GM12874 (cell line): ENCODE measurements around the gene GPC6.

ENCODE experiments used
- TF ChIP-seq, protein P1 (sequence below): IDR thresholded peaks from 2 replicates; pipeline ENCODE4 v1.5.1; 2011; ENCODE audit warnings: low read depth, mild to moderate bottlenecking, control low read depth, low read length, moderate library complexity; ENCODE audit not compliant: insufficient read depth

The GPC6 gene

DNA sequence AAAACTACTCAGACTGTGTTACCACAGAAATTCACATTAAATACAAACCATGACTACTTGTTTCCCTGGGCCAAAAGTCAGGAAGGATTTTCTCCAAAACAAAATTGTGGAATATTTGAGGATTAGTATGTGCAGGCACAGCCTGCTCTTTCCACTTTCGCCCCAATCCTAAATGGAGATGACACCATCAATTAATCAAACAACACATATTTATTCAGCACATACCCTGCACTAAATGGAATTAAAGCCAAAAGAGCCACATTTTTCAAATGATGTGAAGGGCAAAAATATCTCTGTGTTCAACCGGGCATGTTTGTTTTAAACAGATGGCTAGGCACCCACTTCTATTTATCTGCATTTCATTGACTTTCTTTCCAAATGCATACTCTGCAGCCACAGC is 729.8 kb downstream of the GPC6 start:
- TF ChIP-seq, protein P1, sequence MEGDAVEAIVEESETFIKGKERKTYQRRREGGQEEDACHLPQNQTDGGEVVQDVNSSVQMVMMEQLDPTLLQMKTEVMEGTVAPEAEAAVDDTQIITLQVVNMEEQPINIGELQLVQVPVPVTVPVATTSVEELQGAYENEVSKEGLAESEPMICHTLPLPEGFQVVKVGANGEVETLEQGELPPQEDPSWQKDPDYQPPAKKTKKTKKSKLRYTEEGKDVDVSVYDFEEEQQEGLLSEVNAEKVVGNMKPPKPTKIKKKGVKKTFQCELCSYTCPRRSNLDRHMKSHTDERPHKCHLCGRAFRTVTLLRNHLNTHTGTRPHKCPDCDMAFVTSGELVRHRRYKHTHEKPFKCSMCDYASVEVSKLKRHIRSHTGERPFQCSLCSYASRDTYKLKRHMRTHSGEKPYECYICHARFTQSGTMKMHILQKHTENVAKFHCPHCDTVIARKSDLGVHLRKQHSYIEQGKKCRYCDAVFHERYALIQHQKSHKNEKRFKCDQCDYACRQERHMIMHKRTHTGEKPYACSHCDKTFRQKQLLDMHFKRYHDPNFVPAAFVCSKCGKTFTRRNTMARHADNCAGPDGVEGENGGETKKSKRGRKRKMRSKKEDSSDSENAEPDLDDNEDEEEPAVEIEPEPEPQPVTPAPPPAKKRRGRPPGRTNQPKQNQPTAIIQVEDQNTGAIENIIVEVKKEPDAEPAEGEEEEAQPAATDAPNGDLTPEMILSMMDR, result no peak

GRCh38 chr13:93957371-93957770 is 730.8 kb downstream of the GPC6 start:
- TF ChIP-seq, protein P1, result no peak

- TF ChIP-seq, protein P1, result no peak
Measured at GRCh38 chr13:93959796-93960533, 733.4 kb downstream of the GPC6 start.

DNA sequence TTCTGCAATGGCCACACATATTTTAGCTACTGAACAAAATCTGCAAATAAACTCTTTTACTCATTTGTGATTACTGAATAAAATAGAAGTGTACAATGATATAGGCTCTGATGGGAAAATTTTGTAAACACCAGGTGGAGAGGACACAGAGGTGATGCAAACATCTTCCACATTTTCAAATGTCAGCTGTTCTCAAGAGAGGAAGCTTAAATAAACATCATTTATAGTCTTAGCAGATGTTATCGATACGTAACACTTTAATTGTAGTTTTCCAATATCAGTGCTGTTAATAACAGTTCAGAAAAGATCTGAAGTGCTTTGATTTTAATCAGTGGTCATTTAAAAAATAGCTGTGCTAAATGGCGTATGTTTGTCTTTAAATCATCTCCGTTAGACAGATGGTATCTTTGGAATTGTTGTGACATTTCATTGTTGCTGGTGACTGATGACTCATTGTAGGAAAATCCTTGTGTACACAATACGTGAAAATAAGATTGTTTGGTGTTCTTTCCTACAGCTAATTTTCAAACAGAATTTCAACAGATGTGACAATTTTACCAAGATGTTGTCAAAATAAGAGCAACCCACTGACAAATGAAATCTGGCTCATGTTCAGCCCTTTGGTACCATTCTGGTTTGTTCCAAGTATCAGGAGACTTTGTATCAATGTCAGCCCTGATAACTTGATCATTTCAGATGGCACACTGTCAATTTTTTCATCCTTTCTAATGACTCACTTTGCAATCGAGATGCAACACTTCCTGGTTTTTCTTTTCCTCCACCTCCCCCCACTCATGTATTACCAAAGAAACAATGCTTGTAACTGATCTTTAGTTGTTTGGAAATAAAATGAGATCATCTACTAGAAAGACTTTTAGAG is 736.9 kb downstream of the GPC6 start:
- TF ChIP-seq, protein P1, result no peak

DNA sequence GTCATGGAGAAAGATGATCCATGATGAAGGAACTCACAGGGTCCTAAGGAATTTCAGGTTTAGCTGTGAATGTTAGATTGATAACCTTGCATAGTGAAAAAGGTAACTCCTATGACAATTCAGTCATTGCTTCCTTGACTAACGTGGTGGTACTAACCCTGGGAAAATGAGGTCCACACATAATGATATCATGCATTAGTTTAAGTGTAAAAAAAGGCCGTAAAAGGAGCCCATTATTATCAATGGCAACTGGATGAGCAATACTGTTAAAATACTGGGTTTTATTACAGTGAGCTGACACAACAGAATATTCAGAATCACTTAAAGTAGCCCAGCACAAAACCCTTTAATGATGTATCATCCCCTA is 737.5 kb downstream of the GPC6 start:
- TF ChIP-seq, protein P1, result no peak

DNA sequence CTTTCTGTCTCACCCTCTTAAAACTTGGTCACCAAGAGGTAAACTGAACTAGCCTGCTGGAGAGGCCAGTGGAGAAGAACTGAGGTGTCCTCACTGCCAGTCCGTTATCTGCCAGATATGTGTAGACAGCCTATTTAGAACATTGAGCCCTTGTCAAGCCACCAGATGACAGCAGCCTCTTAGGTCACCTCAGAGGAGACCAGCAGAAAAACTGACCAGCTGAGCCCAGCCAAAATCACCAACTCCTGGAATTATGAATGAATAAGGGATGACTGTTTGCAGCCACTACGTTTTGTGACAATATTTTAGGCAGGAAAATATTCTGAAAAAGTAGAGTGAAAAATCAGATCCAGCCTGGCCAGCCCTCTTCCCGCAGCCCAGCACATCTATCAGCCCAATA is 739.0 kb downstream of the GPC6 start:
- TF ChIP-seq, protein P1, result no peak

GRCh38 chr13:93966267-93966936 is 739.8 kb downstream of the GPC6 start:
- TF ChIP-seq, protein P1, result no peak
